ENCODE measurements around the gene OTOGL. TPM values are rescaled to one million over a fixed set of nuclear protein-coding genes. Genes with fewer than 3 reads are reported as not detected.

The OTOGL gene
- total RNA-seq, 2 donors from 2014 or later = 0.59 to 0.74 TPM

GRCh38 chr12:80413462-80413861 lies 314.1 kb downstream of the OTOGL start:
- TF ChIP-seq CTCF (IDR thresholded peaks at IDR 0.05) (no peak), POLR2AphosphoS5 (IDR thresholded peaks at IDR 0.05) (no peak), POLR2A (IDR thresholded peaks at IDR 0.05) (no peak)
- intact Hi-C loops (cut with DNase I) = loop anchor here (2.0 to 5.0 kb wide), 2 partner anchors 59 to 351 kb away; no protein-coding TSS in a partner anchor
- H3K27me3 ChIP-seq (replicated peaks; ENCODE audit: insufficient read depth) = no peaks in the 10 kb centered on the region
- H3K36me3 ChIP-seq = no peaks in the 10 kb centered on the region
- no peaks in the 10 kb centered on the region for H3K9me3 ChIP-seq
- no peak overlapping the region for H3K4me3 ChIP-seq
- DNase-seq (ENCODE audit: low spot score) = no peak
- H3K27ac ChIP-seq = no peak overlapping the region
- 90% methylated on average over 3 of the region's 3 CpGs for WGBS
- H3K4me1 ChIP-seq (replicated peaks) = no peaks in the 10 kb centered on the region

- H3K9me3 ChIP-seq = no peaks in the 10 kb centered on the region
- no peak for DNase-seq (ENCODE audit: low spot score)
- no peaks in the 10 kb centered on the region for H3K27me3 ChIP-seq (replicated peaks; ENCODE audit: insufficient read depth)
- no peaks in the 10 kb centered on the region for H3K36me3 ChIP-seq
- H3K4me3 ChIP-seq = no peak overlapping the region
- no peak for TF ChIP-seq POLR2AphosphoS5 (IDR thresholded peaks at IDR 0.05)
- TF ChIP-seq POLR2A (IDR thresholded peaks at IDR 0.05) = no peak
- TF ChIP-seq CTCF (IDR thresholded peaks at IDR 0.05) = no peak
- H3K27ac ChIP-seq = no peak overlapping the region
- intact Hi-C loops (cut with DNase I) = no loop called here
- WGBS = 93% methylated on average over 1 of the region's 1 CpG
- no peaks in the 10 kb centered on the region for H3K4me1 ChIP-seq (replicated peaks)
Observed at GRCh38 chr12:80415466-80415865, 316.1 kb downstream of the OTOGL start.

- no peak overlapping the region for H3K27ac ChIP-seq
- no peak overlapping the region for H3K4me3 ChIP-seq
- TF ChIP-seq POLR2A (IDR thresholded peaks at IDR 0.05) = no peak
- no peak for TF ChIP-seq CTCF (IDR thresholded peaks at IDR 0.05)
- TF ChIP-seq POLR2AphosphoS5 (IDR thresholded peaks at IDR 0.05) = no peak
- H3K27me3 ChIP-seq (replicated peaks; ENCODE audit: insufficient read depth) = no peaks in the 10 kb centered on the region
- no peak for DNase-seq (ENCODE audit: low spot score)
- intact Hi-C loops (cut with DNase I) = no loop called here
- no peaks in the 10 kb centered on the region for H3K36me3 ChIP-seq
- no peaks in the 10 kb centered on the region for H3K4me1 ChIP-seq (replicated peaks)
- no peaks in the 10 kb centered on the region for H3K9me3 ChIP-seq
Observed at GRCh38 chr12:80419644-80420043, 320.3 kb downstream of the OTOGL start.

DNA sequence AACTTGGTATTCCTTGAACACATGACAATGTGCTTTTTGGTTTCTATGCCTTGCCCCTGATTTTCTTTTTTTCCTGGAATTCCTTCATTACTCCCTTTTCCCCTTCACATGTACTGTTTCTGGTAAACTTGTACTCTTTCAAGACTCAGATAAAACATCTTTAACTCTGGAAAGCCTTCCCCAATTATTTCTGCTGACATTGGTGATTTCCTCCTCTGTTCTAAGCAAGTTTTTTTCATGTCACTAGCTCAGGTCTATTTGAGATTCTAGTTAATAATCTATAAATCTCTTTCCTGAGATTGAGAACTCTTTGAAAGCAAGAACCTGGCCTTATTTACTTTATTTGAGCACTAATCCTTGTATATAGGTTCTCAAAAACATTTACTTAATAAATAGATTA lies 320.7 kb downstream of the OTOGL start:
- no peak for DNase-seq (ENCODE audit: low spot score)
- Histone ChIP-seq H3K9me3 (no peaks in the 10 kb centered on the region), H3K36me3 (no peaks in the 10 kb centered on the region), H3K27me3 (replicated peaks; ENCODE audit: insufficient read depth) (no peaks in the 10 kb centered on the region), H3K27ac (no peak overlapping the region), H3K4me1 (replicated peaks) (no peaks in the 10 kb centered on the region), H3K4me3 (no peak overlapping the region)
- intact Hi-C loops (cut with DNase I) = no loop called here
- TF ChIP-seq CTCF (IDR thresholded peaks at IDR 0.05) = no peak
- TF ChIP-seq POLR2A (IDR thresholded peaks at IDR 0.05) = no peak
- no peak for TF ChIP-seq POLR2AphosphoS5 (IDR thresholded peaks at IDR 0.05)

- Histone ChIP-seq H3K4me3 (no peak overlapping the region), H3K27me3 (replicated peaks; ENCODE audit: insufficient read depth) (no peaks in the 10 kb centered on the region), H3K27ac (no peak overlapping the region), H3K4me1 (replicated peaks) (no peaks in the 10 kb centered on the region), H3K9me3 (no peaks in the 10 kb centered on the region), H3K36me3 (no peaks in the 10 kb centered on the region)
- TF ChIP-seq CTCF (IDR thresholded peaks at IDR 0.05) = no peak
- no peak for TF ChIP-seq POLR2AphosphoS5 (IDR thresholded peaks at IDR 0.05)
- no peak for TF ChIP-seq POLR2A (IDR thresholded peaks at IDR 0.05)
- intact Hi-C loops (cut with DNase I) = no loop called here
- WGBS = 15% methylated on average over 2 of the region's 2 CpGs
- DNase-seq (ENCODE audit: low spot score) = no peak
Observed at GRCh38 chr12:80422550-80422949, 323.2 kb downstream of the OTOGL start.

Small RNA genes lying within 50 kb of the gene (small RNA-seq; reads per million reads assigned to genes)
- gene RN7SKP261 (0 reads per million in 2 donors), gene RNU7-106P (0 reads per million in 2 donors)

Other genes starting within 250 kb of the OTOGL start
- gene PPP1R12A, start 164.4 kb upstream of the OTOGL start, total RNA-seq = 10 to 100 TPM; 68.7 to 86.9 TPM